GM19468 (cell line): ENCODE results near the gene MSTO1.
A peak's percentile ranks its signal among the peaks of the same experiment; 100 is the strongest.
"Not testable (repeated sequence)": the region's sequence is repeated elsewhere in the genome, so short reads cannot be mapped to it uniquely, and the experiment has no call there.

ENCODE experiments used
- ATAC-seq: cut with Tn5 transposase; IDR thresholded peaks from one replicate; pipeline ENCODE4 v1.9.1; 2021; ENCODE audit warnings: mild to moderate bottlenecking, moderate library complexity, moderate number of reproducible peaks; ENCODE audit not compliant: unreplicated experiment; ENCODE audit errors: extremely low read depth

Gene MSTO1

GRCh38 chr1:155609515-155610256, at the start of gene MSTO1:
Gene MSTO1, plus strand, starts transcription at chr1:155610218. Its CDS starts 31 bp downstream, at chr1:155610249.
- peak; percentile 92 for ATAC-seq

GRCh38 chr1:155561779-155562580, 48.0 kb upstream of the MSTO1 start:
- ATAC-seq = not testable (repeated sequence)

DNA sequence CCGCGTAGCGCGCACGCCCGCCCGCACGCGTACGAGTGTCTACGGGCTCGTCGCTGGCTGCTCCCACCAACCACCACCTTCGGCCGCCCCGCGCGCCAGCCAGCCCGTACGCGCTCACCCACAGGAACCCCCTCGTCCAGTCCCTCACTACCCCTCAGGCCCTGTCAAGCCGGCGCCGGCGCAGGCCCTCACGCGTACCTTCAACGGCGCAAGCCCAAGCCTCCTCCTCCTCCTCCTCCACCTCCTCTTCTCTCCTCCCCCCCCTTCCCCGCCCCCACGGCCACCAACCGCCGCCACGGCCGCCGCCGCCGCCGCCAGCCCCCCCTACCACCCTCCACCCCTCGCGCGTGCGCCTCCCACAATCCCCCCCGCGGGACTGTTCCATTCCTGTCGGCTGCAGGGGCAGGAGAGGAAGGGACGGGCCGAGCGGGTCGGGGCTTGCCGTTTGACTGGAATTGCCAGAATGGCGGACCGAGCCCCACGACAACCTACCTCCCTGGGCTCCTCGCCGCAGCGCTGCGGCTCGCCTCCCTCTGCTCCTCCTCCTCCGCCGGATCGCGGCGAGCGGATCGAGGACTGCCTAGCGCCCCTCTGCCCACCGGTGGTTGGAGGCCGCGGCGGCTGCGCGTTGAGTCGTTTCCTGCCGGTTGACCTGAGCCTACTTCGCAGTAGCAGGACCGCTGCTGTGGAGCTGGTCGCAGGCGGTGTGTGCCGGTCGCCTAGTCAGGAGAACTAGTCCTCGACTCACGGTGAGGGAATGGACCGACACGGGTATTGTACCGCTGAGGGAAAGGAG, 47.2 kb upstream of the MSTO1 start, which contains the start of gene ASH1L:
TSS of gene ASH1L (minus strand) at position 223 of the 796 bp plus-strand sequence. CDS start 41,284 bp downstream, outside the sequence.
- peak; percentile 31 for ATAC-seq

DNA sequence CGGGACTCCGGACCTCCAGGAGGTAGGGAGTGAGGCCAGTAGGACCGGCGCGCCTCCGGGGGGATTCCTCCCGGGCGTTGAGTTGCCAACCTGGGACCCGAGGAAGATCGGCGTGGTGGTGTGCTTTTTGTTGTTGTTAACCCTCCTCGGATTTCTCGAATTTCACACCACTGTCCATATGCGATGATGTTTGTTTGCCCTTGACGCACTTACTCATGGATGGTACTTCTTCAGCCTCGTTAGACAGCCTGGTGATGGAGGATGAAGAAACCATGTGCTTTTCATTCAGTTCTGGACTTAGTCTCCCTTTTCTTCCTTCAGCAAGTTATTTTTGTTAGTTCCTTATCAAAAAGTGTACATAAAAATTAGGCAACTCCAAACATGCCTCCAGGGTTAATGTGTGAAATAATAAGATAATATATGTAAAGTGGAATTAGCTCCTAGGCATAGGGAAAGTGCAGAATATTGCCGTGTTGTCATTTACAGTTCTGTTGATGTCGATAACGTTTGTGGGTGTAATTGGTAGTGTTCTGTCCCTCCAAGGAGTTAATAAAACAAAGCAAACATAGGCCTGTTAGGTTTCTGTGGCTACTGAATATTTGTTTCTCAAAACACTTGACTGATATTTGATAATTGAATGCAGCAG, 46.5 kb upstream of the MSTO1 start:
- not testable (repeated sequence) for ATAC-seq

DNA sequence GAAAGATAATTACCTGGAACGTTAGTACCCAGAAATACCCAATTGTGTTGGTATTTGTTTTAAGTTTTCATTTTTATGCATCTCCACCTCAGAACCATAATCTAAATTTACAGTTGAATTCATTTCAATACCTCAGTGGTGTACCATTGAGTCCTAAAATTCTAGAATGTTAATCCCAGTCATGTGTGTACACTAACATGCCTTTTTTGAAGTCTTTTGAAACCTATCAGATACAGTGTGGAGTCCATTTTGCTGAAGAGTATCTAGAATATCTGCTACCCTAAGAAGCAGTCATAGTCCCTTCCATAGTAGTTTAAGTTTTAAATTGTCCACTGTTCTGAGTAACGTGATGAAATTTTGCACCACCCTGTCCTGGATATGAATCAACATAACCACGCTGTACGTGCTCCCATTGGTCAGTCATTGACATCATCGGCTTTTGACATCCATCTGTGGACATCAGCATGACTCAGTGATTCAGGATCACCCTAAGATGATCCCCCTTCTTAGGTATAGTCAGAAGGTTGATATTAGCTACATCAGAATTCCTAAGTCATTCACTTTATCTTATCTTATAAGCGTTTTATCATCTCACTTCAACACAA, 39.9 kb upstream of the MSTO1 start:
- no peak for ATAC-seq

GRCh38 chr1:155570593-155570990, 39.4 kb upstream of the MSTO1 start:
- no peak for ATAC-seq

GRCh38 chr1:155574077-155574476, 35.9 kb upstream of the MSTO1 start:
- ATAC-seq = no peak

DNA sequence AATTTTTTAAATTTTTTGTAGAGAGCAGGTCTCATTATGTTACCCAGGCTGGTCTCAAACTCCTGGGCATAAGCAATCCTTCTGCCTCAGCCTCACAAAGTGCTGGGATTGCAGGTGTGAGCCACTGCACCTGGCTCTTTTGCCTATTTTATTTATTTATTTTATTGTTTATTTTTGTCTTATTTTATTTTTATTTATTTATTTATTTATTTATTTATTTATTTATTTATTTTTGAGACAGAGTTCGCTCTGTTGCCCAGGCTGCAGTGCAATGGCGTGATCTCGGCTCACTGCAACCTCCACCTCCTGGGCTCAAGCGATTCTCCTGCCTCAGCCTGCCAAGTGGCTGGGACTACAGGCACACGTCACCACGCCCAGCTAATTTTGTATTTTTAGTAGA, 34.4 kb upstream of the MSTO1 start:
- not testable (repeated sequence) for ATAC-seq

- not testable (repeated sequence) for ATAC-seq
Measured at GRCh38 chr1:155583846-155584245, 26.2 kb upstream of the MSTO1 start.

DNA sequence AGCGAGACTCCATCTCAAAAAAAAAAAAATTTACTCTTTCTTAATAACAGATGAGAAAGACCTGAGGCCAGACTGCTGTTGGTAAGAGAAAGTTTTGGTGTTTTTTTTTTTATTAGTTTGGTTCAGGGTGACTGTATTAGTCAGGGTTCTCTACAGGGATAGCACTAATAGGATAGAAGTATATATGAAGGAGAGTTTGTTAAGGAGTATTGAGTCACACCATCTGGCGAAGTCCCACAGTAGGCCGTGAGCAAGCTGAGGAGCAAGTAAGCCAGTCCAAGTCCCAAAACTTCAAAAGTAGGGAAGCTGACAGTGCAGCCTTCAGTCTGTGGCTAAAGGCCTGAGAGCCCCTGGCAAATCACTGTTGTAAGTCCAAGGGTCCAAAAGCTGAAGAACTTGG, 20.7 kb upstream of the MSTO1 start:
- ATAC-seq = not testable (repeated sequence)

DNA sequence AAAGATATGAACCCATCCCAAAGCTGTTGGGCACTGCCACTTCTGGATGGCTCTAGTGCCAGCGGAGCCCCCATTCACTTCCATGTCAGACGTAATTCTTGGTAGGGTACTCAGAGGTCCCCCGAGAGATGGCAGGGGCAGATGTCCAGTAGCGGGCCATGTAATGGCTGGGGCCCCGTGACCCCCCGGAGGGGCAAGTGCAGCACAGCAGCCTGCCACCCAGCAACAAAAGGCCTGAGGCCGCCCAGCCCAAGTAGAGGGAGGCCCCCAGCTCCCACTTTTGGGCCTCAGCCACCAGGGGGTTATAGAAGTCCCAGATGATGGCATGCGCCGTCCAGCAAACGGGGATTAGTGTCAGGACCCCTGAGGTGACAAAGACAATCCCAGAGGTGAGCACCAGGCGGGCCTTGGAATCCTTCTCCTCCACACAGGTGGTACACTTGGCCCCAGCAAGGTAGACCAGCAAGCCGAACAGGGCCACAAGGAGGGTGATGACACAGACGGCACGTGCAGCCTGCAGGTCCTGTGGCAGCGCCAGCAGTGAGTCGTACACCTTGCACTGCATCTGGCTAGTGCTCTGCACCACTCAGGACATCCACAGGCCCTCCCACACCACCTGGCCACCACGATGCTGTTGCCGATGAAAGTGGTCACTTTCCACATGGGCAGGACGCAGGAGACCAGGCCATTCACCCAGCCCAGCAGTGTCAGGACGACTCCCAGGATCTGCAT, 19.3 kb upstream of the MSTO1 start:
- ATAC-seq = not testable (repeated sequence)

DNA sequence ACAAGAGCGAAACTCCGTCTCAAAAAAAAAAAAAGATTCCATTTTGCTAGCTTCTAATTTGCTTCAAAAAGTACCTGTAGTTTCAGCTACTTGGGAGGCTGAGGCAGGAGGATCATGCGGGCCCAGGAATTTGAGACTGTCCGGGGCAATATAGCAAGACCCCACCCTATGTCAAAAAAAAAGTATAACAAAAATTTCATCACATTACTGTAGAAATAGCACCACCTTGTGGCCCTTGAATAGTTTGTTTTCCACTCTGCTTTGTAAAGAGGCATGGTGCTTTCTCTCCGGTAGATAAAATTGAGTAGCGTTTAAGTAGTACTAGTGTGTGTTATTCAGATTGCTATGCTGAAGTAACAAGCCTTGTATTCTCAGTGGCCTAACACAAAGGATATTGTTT, 18.2 kb upstream of the MSTO1 start:
- ATAC-seq = no peak

GRCh38 chr1:155595877-155596474, 14.0 kb upstream of the MSTO1 start:
- not testable (repeated sequence) for ATAC-seq

DNA sequence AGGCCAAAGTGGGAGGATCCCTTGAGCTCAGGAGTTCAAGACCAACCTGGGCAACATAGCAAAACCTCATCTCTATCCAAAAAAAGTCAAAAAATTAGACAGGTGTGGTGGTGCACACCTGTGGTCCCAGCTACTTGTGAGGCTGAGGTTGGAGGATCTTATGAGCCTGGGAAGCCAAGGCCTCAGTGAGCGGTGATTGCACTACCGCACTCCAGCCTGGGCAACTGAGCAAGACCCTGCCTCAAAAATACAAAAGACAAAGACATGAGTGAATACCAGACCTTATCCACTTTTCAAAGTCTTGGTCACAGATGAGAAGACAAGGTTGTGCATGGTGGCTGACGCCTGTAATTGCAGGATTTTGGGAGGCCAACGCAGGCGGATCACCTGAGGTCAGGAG, 13.2 kb upstream of the MSTO1 start:
- ATAC-seq = no peak

DNA sequence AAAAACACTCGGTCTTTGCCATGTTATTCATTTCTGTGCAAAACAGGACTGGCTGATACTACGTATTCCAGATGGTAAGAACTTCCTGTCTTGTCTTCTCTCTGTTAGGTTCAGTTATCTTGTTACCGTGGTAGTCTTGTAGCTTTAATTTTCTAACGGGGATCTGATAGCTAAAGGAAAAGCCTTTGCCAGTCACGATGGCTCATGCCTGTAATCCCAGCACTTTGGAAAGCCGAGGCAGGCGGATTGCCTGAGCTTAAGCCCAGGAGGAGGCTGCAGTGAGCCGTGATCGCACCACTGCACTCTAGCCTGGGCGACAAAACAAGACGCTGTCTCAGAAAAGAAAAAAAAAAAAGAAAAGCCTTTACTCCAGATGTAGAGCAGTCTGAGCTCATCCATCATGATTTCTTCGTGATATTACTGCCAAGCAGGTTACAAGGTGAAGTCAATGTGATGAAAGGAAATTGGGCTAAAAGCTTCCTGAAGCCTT, 11.1 kb upstream of the MSTO1 start:
- ATAC-seq = no peak

DNA sequence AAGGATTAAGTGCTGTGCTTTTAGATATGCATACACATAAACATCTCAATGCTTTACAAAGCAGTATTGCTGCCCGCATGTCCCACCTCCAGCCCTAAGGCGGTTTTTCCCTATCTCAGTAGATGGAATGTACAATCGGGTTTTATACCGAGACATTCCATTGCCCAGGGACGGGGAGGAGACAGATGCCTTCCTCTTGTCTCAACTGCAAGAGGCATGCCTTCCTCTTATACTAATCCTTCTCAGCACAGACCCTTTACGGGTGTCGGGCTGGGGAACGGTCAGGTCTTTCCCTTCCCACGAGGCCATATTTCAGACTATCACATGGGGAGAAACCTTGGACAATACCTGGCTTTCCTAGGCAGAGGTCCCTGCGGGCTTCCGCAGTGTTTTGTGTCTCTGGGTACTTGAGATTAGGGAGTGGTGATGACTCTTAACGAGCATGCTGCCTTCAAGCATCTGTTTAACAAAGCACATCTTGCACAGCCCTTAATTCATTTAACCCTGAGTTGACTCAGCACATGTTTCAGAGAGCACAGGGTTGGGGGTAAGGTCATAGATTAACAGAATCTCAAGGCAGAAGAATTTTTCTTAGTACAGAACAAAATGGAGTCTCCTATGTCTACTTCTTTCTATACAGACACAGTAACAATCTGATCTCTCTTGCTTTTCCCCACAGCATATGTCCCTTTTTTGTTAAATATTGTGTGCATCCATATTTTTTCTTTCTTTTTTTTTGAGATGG, 10.0 kb upstream of the MSTO1 start:
- not testable (repeated sequence) for ATAC-seq

DNA sequence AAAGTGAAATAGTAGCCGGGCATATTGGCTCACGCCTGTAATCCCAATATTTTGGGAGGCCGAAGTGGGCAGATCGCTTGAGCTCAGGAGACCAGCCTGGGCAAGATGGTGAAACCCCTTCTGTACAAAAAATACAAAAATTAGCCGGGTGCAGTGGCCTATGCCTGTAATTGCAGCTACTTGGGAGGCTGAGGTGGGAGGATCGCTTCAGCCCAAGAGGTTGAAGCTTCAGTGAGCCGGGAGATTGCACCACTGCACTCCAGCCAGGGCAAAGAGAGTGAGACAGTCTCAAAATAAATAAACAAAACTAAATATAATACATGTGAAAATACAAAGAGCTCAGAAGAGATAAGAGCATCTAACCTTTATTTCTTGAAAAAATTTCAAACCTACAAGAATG, 2.3 kb upstream of the MSTO1 start:
- ATAC-seq = no peak

GRCh38 chr1:155608888-155609225, 1.2 kb upstream of the MSTO1 start:
- no peak for ATAC-seq
